Breast epithelium (tissue), 3 donors: Measurements from ENCODE around the gene AATK.

Experiments
- POLR2A ChIP-seq: fragments of 450-650 bp; IDR thresholded peaks from one replicate; pipeline ENCODE4 v1.6.1; 2016; ENCODE audit warnings: antibody characterized with exemption, mild to moderate bottlenecking, moderate library complexity
- POLR2AphosphoS5 ChIP-seq, 3 donors: sonication (generic); formaldehyde crosslinking; IDR thresholded peaks; one replicate each; pipeline ENCODE4 v1.6.1; 2017; ENCODE audit warnings: antibody characterized with exemption in 3 of 3
- TF ChIP-seq, protein P1 (sequence below), 3 donors: fragments of 450-650 bp; IDR thresholded peaks; one replicate each; pipeline ENCODE4 v1.5.1; 2016 to 2017; ENCODE audit warnings: antibody characterized with exemption in 3 of 3, mild to moderate bottlenecking in 3 of 3, moderate library complexity in 3 of 3

DNA sequence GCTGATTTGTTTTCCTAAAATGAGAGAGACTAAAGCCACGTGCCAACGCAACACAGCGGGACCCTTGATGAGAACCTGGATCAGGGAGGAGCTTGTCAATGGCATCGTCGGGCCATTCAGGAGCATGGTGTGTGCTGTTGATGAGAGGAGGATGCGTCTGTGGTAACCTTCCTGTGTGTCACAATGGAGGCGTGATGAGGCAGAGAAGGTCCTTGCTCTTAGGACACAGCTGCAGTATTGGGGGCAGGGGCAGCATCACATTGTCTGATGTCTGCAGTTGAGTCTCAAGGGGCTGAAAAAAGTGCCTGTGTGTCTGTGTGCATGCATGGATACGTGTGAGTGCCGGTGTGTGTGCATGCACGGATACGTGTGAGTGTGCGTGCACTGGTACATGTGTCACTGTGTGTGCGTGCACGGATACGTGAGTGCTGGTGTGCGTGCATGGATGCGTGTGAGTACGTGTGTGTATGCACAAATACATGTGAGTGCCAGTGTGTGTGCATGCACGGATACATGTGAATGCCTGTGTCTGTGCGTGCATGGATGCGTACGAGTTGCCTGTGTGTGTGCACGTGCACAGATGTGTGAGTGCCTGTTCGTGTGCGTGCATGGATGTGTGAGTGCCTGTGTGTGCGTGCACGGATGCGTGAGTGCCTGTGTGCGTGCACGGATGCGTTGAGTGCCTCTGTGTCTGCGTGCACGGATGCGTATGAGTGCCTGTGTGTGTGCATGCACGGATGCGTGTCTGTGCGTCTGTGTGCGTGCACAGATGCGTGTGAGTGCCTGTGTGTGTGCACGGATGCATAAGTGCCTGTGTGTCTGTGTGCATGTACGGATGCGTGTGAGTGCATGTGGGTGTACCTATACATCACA, 91.8 kb downstream of the AATK start:
- TF ChIP-seq, protein P1, sequence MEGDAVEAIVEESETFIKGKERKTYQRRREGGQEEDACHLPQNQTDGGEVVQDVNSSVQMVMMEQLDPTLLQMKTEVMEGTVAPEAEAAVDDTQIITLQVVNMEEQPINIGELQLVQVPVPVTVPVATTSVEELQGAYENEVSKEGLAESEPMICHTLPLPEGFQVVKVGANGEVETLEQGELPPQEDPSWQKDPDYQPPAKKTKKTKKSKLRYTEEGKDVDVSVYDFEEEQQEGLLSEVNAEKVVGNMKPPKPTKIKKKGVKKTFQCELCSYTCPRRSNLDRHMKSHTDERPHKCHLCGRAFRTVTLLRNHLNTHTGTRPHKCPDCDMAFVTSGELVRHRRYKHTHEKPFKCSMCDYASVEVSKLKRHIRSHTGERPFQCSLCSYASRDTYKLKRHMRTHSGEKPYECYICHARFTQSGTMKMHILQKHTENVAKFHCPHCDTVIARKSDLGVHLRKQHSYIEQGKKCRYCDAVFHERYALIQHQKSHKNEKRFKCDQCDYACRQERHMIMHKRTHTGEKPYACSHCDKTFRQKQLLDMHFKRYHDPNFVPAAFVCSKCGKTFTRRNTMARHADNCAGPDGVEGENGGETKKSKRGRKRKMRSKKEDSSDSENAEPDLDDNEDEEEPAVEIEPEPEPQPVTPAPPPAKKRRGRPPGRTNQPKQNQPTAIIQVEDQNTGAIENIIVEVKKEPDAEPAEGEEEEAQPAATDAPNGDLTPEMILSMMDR (IDR thresholded peaks at IDR 0.05): no peak
- TF ChIP-seq POLR2A (no peak), POLR2AphosphoS5 (IDR thresholded peaks at IDR 0.05) (no peak)
